Sigmoid colon (tissue), 7 donors: Measurements from ENCODE around the gene ACTN1. TPM values are rescaled to one million over a fixed set of nuclear protein-coding genes. Genes with fewer than 3 reads are reported as not detected.
A peak's percentile ranks its signal among the peaks of the same experiment; 100 is the strongest.

Experiments
- DNase-seq: peaks from one replicate; pipeline ENCODE4 v3.0.0-alpha.2; 2019
- H3K27ac ChIP-seq, 4 donors: fragments of 200-600 bp; sonication (generic); one replicate each; pipeline ENCODE4 v1.5.1; 2016 to 2019; ENCODE audit warnings: mild to moderate bottlenecking in 1 of 4
- H3K27me3 ChIP-seq, 3 donors: fragments of 200-600 bp; sonication (generic); one replicate each; pipeline ENCODE4 v1.5.1; 2019; ENCODE audit warnings: mild to moderate bottlenecking in 1 of 3
- H3K36me3 ChIP-seq, 4 donors: fragments of 200-600 bp; sonication (generic); one replicate each; pipeline ENCODE4 v1.5.1; 2016 to 2019
- H3K4me1 ChIP-seq, 4 donors: fragments of 200-600 bp; sonication (generic); one replicate each; pipeline ENCODE4 v1.5.1; 2017 to 2019
- H3K4me3 ChIP-seq, 4 donors: fragments of 200-600 bp; sonication (generic); one replicate each; pipeline ENCODE4 v1.5.1; 2017 to 2019; ENCODE audit warnings: mild to moderate bottlenecking in 2 of 4, moderate library complexity in 1 of 4
- H3K9me3 ChIP-seq, 4 donors: fragments of 200-600 bp in 3 of 4; sonication (generic) in 3 of 4; one replicate each; pipeline versions ENCODE4 v1.5.1 to v1.6.1; 2013 to 2019
- EP300 ChIP-seq, 4 donors: sonication (generic); formaldehyde crosslinking; IDR thresholded peaks; one replicate each; pipeline ENCODE4 v1.6.1; 2017; ENCODE audit warnings: antibody characterized with exemption in 4 of 4
- POLR2A ChIP-seq, 2 donors: fragments of 450-650 bp; IDR thresholded peaks; one replicate each; pipeline ENCODE4 v1.6.1; 2016; ENCODE audit warnings: antibody characterized with exemption in 2 of 2, mild to moderate bottlenecking in 2 of 2, moderate library complexity in 2 of 2
- POLR2AphosphoS5 ChIP-seq, 4 donors: sonication (generic); formaldehyde crosslinking; IDR thresholded peaks; one replicate each; pipeline ENCODE4 v1.6.1; 2017; ENCODE audit warnings: antibody characterized with exemption in 4 of 4
- WGBS, 2 donors: extraction: QIAGEN DNeasy Blood & Tissue Kit; methylation state at CpG; one replicate each; pipeline ENCODE4 v1.1.7; 2013; 5-methylcytosine and 5-hydroxymethylcytosine counted together
- intact Hi-C: fragments of 100-400 bp; cut with DNase I; formaldehyde crosslinking; loops from one replicate; pipeline ENCODE4 v1.15.1; 2023
- polyA plus RNA-seq, 3 donors: library from polyadenylated mRNA; stranded (reverse); fragments of 200-250 nt; gene quantifications; one replicate each; pipeline ENCODE4 v1.2.3, GENCODE V29; 2013
- total RNA-seq, 4 donors: library from RNA; depleted of rRNA; stranded (reverse); fragments of >200 nt; gene quantifications; one replicate each; pipeline ENCODE4 v1.1.0, GENCODE V29; 2016
- TF ChIP-seq, protein P1 (sequence below), 4 experiments: fragments of 450-650 bp in 3 of 4; fragments of 200-600 bp in 1 of 4; IDR thresholded peaks; one replicate each; pipeline ENCODE4 v1.5.1; 2016 to 2019; ENCODE audit warnings: antibody characterized with exemption in 4 of 4, mild to moderate bottlenecking in 3 of 4, moderate library complexity in 2 of 4
- donor health status: healthy with polysubstance abuse.
- donor health status: Bipolar disorder and iron deficiency.
- donor health status: healthy.

Gene ACTN1
- total and polyA plus RNA-seq, 7 donors, result 20.1 to 1,069 (median 372) TPM

DNA sequence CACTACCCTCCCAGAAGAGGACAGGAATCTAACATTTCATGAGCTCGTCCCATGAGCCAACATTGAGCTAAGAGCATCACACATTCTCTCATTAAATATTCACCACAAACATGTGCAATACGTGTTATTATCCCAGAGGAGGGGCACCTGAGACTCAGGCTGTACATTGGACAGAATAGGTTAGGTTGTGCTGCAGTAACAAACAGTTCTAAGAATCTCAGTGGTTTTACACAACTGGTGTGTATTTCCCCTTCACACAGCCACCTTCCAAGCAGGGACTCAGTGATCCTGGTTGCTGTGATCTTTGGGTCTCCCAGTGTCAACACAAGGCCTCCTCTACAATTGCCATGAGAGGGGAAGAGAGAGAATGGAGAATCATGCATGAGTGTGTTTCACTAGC lies 15.0 kb upstream of the ACTN1 start:
- no peaks in the 10 kb centered on the region for H3K4me1 ChIP-seq
- no peak overlapping the region for H3K4me3 ChIP-seq
- no peaks in the 10 kb centered on the region for H3K27me3 ChIP-seq
- H3K9me3 ChIP-seq, result no peaks in the 10 kb centered on the region
- no peaks in the 10 kb centered on the region for H3K36me3 ChIP-seq
- intact Hi-C loops, result no loop called here
- TF ChIP-seq EP300 (IDR thresholded peaks at IDR 0.05), result no peak
- TF ChIP-seq POLR2AphosphoS5 (IDR thresholded peaks at IDR 0.05), result no peak
- no peak overlapping the region for H3K27ac ChIP-seq
- no peak for DNase-seq
- 88 to 91% methylated on average over 2 of the region's 2 CpGs for WGBS, 2 donors

DNA sequence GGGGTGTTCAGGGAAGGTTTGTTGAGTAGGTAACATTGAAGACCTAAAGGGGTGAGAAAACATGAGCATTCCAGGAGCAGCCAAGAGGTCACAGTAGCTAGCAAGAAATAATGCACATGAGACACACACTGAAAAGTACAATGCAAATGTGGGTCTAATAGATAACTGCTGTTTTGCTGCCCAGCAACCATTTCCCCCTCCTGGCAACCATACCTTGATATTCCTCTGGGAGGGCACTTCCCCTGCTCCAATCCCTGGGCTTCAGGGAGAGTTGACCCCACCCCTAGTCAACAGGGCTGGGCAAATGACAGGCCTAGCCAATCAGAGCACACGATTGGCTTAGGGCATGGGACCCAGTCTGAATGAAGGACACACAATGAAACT lies 8.5 kb upstream of the ACTN1 start:
- H3K9me3 ChIP-seq, result no peaks in the 10 kb centered on the region
- no peak overlapping the region for H3K27ac ChIP-seq
- no peak for TF ChIP-seq POLR2A (IDR thresholded peaks at IDR 0.05)
- no peak for TF ChIP-seq EP300 (IDR thresholded peaks at IDR 0.05)
- TF ChIP-seq, protein P1, sequence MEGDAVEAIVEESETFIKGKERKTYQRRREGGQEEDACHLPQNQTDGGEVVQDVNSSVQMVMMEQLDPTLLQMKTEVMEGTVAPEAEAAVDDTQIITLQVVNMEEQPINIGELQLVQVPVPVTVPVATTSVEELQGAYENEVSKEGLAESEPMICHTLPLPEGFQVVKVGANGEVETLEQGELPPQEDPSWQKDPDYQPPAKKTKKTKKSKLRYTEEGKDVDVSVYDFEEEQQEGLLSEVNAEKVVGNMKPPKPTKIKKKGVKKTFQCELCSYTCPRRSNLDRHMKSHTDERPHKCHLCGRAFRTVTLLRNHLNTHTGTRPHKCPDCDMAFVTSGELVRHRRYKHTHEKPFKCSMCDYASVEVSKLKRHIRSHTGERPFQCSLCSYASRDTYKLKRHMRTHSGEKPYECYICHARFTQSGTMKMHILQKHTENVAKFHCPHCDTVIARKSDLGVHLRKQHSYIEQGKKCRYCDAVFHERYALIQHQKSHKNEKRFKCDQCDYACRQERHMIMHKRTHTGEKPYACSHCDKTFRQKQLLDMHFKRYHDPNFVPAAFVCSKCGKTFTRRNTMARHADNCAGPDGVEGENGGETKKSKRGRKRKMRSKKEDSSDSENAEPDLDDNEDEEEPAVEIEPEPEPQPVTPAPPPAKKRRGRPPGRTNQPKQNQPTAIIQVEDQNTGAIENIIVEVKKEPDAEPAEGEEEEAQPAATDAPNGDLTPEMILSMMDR (IDR thresholded peaks at IDR 0.05), result no peak
- TF ChIP-seq POLR2AphosphoS5 (IDR thresholded peaks at IDR 0.05), result no peak
- intact Hi-C loops, result no loop called here
- H3K27me3 ChIP-seq, result no peaks in the 10 kb centered on the region
- DNase-seq, result no peak
- WGBS, 2 donors, result 72 to 87% methylated on average over 1 of the region's 1 CpG
- H3K4me3 ChIP-seq, result no peak overlapping the region
- H3K36me3 ChIP-seq, result no peaks in the 10 kb centered on the region
- H3K4me1 ChIP-seq, result peaks cover 0 to 16% (median 7%) of the 10 kb centered on the region in 4 donors

DNA sequence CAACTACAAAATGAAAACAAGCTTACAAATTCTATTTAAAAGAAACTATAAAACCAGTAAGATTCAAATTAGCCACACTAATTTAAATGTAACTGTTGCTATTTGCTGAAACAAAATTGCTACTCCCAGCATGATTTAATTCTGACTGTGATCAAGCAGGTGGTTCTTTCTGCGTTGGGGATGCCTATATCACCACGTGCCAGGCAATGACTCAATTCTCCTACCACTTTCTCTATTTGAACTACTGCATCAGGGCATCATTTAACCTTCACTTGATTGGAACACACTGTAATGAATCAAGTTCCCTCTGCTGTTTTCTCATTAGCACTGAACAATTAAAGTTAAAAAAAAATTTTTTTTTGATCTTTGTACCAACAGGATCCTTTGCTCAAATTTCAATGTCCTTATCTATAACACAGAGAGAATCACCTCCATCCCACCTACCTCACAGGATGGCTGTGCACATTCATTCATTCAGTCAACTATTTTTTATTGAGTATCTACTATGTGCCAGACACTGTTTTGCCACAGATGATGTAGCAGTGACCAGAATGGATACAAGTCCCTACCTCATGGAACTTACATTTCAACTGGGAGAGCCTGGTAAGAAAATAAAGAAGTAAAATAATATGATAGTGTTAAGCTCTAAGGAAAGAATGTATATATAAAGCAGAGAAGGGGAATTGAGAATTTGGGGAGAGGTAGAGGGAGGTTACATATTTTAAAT lies 8.0 kb upstream of the ACTN1 start:
- Histone ChIP-seq H3K4me1 (peaks cover 0 to 22% (median 10%) of the 10 kb centered on the region in 4 donors), H3K27me3 (no peaks in the 10 kb centered on the region), H3K27ac (peak overlapping the region in 2 of 4 donors; percentile 22 to 54), H3K4me3 (no peak overlapping the region), H3K9me3 (no peaks in the 10 kb centered on the region), H3K36me3 (no peaks in the 10 kb centered on the region)
- WGBS, 2 donors, result 44 to 70% methylated on average over 2 of the region's 2 CpGs
- no peak for DNase-seq
- TF ChIP-seq EP300 (IDR thresholded peaks at IDR 0.05) (no peak), POLR2A (IDR thresholded peaks at IDR 0.05) (no peak), POLR2AphosphoS5 (IDR thresholded peaks at IDR 0.05) (no peak)
- TF ChIP-seq, protein P1 (IDR thresholded peaks at IDR 0.05), result no peak
- intact Hi-C loops, result no loop called here

DNA sequence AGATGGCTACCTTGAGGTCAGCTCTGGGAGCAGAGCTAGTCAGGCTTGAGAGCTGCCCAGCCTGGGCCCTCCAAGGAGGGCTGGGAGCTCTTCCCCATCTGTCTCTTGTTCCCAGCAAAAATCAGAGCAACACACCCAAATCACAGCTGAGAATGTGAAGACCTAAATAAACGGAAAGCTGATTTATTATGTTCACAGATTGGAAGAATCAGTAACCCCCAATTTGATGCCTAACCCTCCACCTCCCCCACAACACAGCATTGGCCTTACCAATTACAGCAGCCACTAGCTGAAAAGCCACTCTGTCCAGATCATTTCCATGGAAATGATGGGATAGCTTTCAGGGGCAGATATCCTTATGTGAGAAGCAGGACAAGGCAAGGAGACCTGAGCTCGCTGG lies 7.1 kb upstream of the ACTN1 start:
- Histone ChIP-seq H3K27ac (peak overlapping the region in 2 of 4 donors; percentile 22 to 54), H3K36me3 (no peaks in the 10 kb centered on the region), H3K4me3 (no peak overlapping the region), H3K9me3 (no peaks in the 10 kb centered on the region), H3K4me1 (peaks cover 0 to 30% (median 18%) of the 10 kb centered on the region in 4 donors), H3K27me3 (no peaks in the 10 kb centered on the region)
- TF ChIP-seq EP300 (IDR thresholded peaks at IDR 0.05), result no peak
- TF ChIP-seq, protein P1 (IDR thresholded peaks at IDR 0.05), result no peak
- TF ChIP-seq POLR2A (IDR thresholded peaks at IDR 0.05), result no peak
- TF ChIP-seq POLR2AphosphoS5 (IDR thresholded peaks at IDR 0.05), result no peak
- 72 to 77% methylated on average over 2 of the region's 2 CpGs for WGBS, 2 donors
- intact Hi-C loops, result no loop called here
- DNase-seq, result no peak

DNA sequence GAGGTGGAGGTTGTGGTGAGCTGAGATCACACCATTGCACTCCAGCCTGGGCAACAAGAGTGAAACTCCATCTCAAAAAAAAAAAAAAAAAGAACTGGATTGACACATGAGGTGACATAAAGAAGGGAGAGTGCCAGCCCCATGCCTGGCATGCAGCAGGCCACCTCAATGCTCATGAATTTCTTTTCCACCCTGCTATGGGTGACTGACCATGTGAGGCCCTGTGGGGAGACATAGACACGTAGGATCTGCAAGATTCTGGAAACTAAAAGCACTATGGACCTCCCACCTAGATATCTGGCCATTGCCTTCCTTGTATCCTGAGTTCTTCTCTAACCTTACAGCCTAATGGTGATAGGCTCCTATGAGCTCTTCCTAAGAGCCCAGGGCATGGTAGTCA lies 5.6 kb upstream of the ACTN1 start:
- H3K4me3 ChIP-seq, result no peak overlapping the region
- H3K9me3 ChIP-seq, result no peaks in the 10 kb centered on the region
- intact Hi-C loops, result loop anchor here (5.0 kb wide), 3 partner anchors 58 to 118 kb away; no protein-coding TSS in a partner anchor
- H3K4me1 ChIP-seq, result peaks cover 0 to 44% (median 32%) of the 10 kb centered on the region in 4 donors
- TF ChIP-seq, protein P1 (IDR thresholded peaks at IDR 0.05), result no peak
- TF ChIP-seq POLR2AphosphoS5 (IDR thresholded peaks at IDR 0.05), result no peak
- H3K27me3 ChIP-seq, result no peaks in the 10 kb centered on the region
- H3K36me3 ChIP-seq, result no peaks in the 10 kb centered on the region
- no peak overlapping the region for H3K27ac ChIP-seq
- no peak for DNase-seq
- 85 to 90% methylated on average over 1 of the region's 1 CpG for WGBS, 2 donors
